Endothelial cell of umbilical vein (primary cell): Measurements from ENCODE around the gene CDK19. TPM values are rescaled to one million over a fixed set of nuclear protein-coding genes. Genes with fewer than 3 reads are reported as not detected.

Experiments
- BruUV-seq: library from RNA; stranded (reverse); fragments of 400-500 nt; replicated peaks from 2 replicates; lab custom pipeline; 2021; lab: Mats Ljungman, UMichigan
- CTCF ChIA-PET: fragments of 300-600, 350-600 bp; sonication (Branson Sonifier 250); formaldehyde crosslinking; loops from one replicate; lab custom pipeline; 2021; ENCODE audit warnings: antibody characterized with exemption, inconsistent platforms; lab: Charles Lee
- POLR2A ChIA-PET: fragments of 300-600, 350-600 bp; sonication (Branson Sonifier 250); formaldehyde crosslinking; loops from one replicate; lab custom pipeline; 2021; ENCODE audit warnings: antibody characterized with exemption, inconsistent platforms; lab: Charles Lee
- DNase-seq: peaks from one replicate; pipeline ENCODE4 v3.0.0-alpha.2; 2011; ENCODE audit warnings: low read depth, low spot score
- FAIRE-seq: peaks from 2 replicates; lab custom pipeline; 2011; peaks lifted over from hg19 to GRCh38; lab: Jason Lieb, UNC
- H2AFZ ChIP-seq: 2 replicates; pipeline ENCODE4 v1.6.0; 2012; ENCODE audit warnings: low read depth, low read length, control low read depth, inconsistent platforms
- H3K27ac ChIP-seq: 2 replicates; pipeline ENCODE4 v1.5.1; 2011; ENCODE audit warnings: low read depth, mild to moderate bottlenecking, control low read depth, low read length, moderate library complexity; ENCODE audit not compliant: insufficient read depth
- H3K27me3 ChIP-seq, 2 experiments: 2 replicates each; pipeline versions ENCODE4 v1.6.0 to v1.6.1; 2011; ENCODE audit warnings: low read length in 2 of 2, mixed read lengths in 1 of 2; ENCODE audit not compliant: control insufficient read depth in 2 of 2, insufficient read depth in 2 of 2
- H3K36me3 ChIP-seq, 2 experiments: 2 replicates in 1 of 2; 3 replicates in 1 of 2; pipeline ENCODE4 v1.5.1; 2011; ENCODE audit warnings: low read length in 2 of 2, mild to moderate bottlenecking in 1 of 2, moderate library complexity in 1 of 2; ENCODE audit not compliant: control insufficient read depth in 2 of 2, insufficient read depth in 2 of 2; ENCODE audit errors: extremely low read depth in 1 of 2
- H3K4me1 ChIP-seq: 3 replicates; pipeline ENCODE4 v1.5.1; 2011; ENCODE audit warnings: mild to moderate bottlenecking, low read length; ENCODE audit not compliant: control insufficient read depth, insufficient read depth; ENCODE audit errors: extremely low read depth
- H3K4me2 ChIP-seq: 2 replicates; pipeline ENCODE4 v1.6.1; 2011; ENCODE audit warnings: low read length, control low read depth, mixed read lengths; ENCODE audit not compliant: insufficient read depth
- H3K4me3 ChIP-seq, 3 experiments: fragments of 200-600 bp in 1 of 3; sonication (generic), shearing (Covaris generic) in 1 of 3; replicated peaks in 1 of 3; 2 replicates each; pipeline ENCODE4 v1.5.1; 2011 to 2016; ENCODE audit warnings: control low read depth in 3 of 3, low read length in 3 of 3, mild to moderate bottlenecking in 2 of 3, inconsistent platforms in 1 of 3, low read depth in 1 of 3, moderate library complexity in 1 of 3; ENCODE audit not compliant: insufficient read depth in 1 of 3
- H3K79me2 ChIP-seq: 2 replicates; pipeline ENCODE4 v1.6.0; 2012; ENCODE audit warnings: low read length, inconsistent platforms; ENCODE audit not compliant: control insufficient read depth, insufficient read depth
- H3K9ac ChIP-seq: replicated peaks from 2 replicates; pipeline ENCODE3; 2011; ENCODE audit warnings: low read length, control low read depth; ENCODE audit not compliant: insufficient read depth; ENCODE audit errors: extremely low read depth
- H3K9me1 ChIP-seq: replicated peaks from 3 replicates; pipeline ENCODE4 v1.6.0; 2011; ENCODE audit warnings: mild to moderate bottlenecking, low read length; ENCODE audit not compliant: control insufficient read depth, insufficient read depth; ENCODE audit errors: extremely low read depth
- H3K9me3 ChIP-seq: replicated peaks from 2 replicates; pipeline ENCODE4 v1.5.1; 2012; ENCODE audit warnings: low read length, inconsistent platforms; ENCODE audit not compliant: control insufficient read depth, insufficient read depth
- H4K20me1 ChIP-seq: replicated peaks from 2 replicates; pipeline ENCODE3; 2011; ENCODE audit warnings: mild to moderate bottlenecking, low read length; ENCODE audit not compliant: control insufficient read depth, insufficient read depth; ENCODE audit errors: extremely low read depth
- EZH2 ChIP-seq: IDR thresholded peaks from 2 replicates; pipeline ENCODE4 v1.6.1; 2012; ENCODE audit warnings: borderline replicate concordance, low read depth, mild to moderate bottlenecking, moderate library complexity, low read length, inconsistent platforms; ENCODE audit not compliant: severe bottlenecking
- FOS ChIP-seq: IDR thresholded peaks from 2 replicates; pipeline ENCODE4 v1.6.1; 2011; ENCODE audit warnings: mild to moderate bottlenecking, low read length, moderate library complexity, borderline replicate concordance; ENCODE audit not compliant: insufficient read depth
- JUN ChIP-seq: IDR thresholded peaks from 2 replicates; pipeline ENCODE4 v1.6.1; 2011; ENCODE audit warnings: borderline replicate concordance, low read depth; ENCODE audit not compliant: insufficient read length, insufficient read depth
- POLR2A ChIP-seq: IDR thresholded peaks from 2 replicates; pipeline ENCODE4 v1.6.1; 2012; ENCODE audit warnings: low read depth, mild to moderate bottlenecking, control low read depth, low read length
- dilution Hi-C: fragments of 300-500 bp; cut with MboI; formaldehyde crosslinking; loops from one replicate; pipeline ENCODE4 v1.15.0; 2019; ENCODE audit warnings: low sequenced_read_pairs; ENCODE audit not compliant: extremely low pct_ligation_motif_present
- intact Hi-C: fragments of 100-400 bp; cut with micrococcal nuclease; formaldehyde crosslinking; loops from one replicate; pipeline ENCODE4 v1.10.0; 2022
- polyA plus RNA-seq, 4 experiments: library from polyadenylated mRNA; depleted of rRNA in 3 of 4; stranded (reverse) in 3 of 4; unstranded in 1 of 4; fragments of >200 nt; gene quantifications; 2 replicates each; pipeline versions ENCODE4 v1.2.1 to v1.2.3, GENCODE V29; 2011 to 2012; ENCODE audit warnings: missing spikeins in 1 of 4
- total RNA-seq: library from RNA; stranded (reverse); gene quantifications from 2 replicates; pipeline ENCODE4 v1.2.3, GENCODE V29; 2021

The CDK19 gene
- total and polyA plus RNA-seq, 2 donors (not counting 3 experiments of a cell fraction or from before 2014, with no cell fraction given): 4.6 to 12.1 TPM

GRCh38 chr6:110590821-110591351 is 224.4 kb downstream of the CDK19 start:
- Histone ChIP-seq H3K27ac (no peak overlapping the region), H2AFZ (no peak overlapping the region), H3K4me1 (no peaks in the 10 kb centered on the region), H3K9me3 (no peaks in the 10 kb centered on the region), H3K9me1 (no peaks in the 10 kb centered on the region), H3K4me2 (no peak overlapping the region), H3K27me3 (peaks cover 21 to 25% of the 10 kb centered on the region in 2 experiments), H3K9ac (no peak overlapping the region), H3K79me2 (no peaks in the 10 kb centered on the region), H4K20me1 (no peaks in the 10 kb centered on the region), H3K4me3 (no peak overlapping the region), H3K36me3 (no peaks in the 10 kb centered on the region)
- ChIA-PET CTCF (interaction anchor here (1.1 to 2.0 kb wide), 2 partner anchors 10 to 22 kb away, joined by 3 to 8 read pairs; no protein-coding TSS in a partner anchor), POLR2A (no interaction called here)
- intact Hi-C loops (no loop called here), dilution Hi-C loops (no loop called here)
- FAIRE-seq: no peak
- BruUV-seq: no TSS peak
- no peak for TF ChIP-seq JUN
- DNase-seq: no peak

- POLR2A ChIA-PET: no interaction called here
- no peak overlapping the region for H3K27ac ChIP-seq
- no peak overlapping the region for H3K4me2 ChIP-seq
- no peak overlapping the region for H2AFZ ChIP-seq
- no TSS peak for BruUV-seq
- H3K27me3 ChIP-seq: peaks cover 25% of the 10 kb centered on the region in 2 experiments
- H3K9me1 ChIP-seq: no peaks in the 10 kb centered on the region
- dilution Hi-C loops (no loop called here), intact Hi-C loops (no loop called here)
- no peak for FAIRE-seq
- H4K20me1 ChIP-seq: no peaks in the 10 kb centered on the region
- no peak for DNase-seq
- no peak overlapping the region for H3K9ac ChIP-seq
- no peaks in the 10 kb centered on the region for H3K9me3 ChIP-seq
- H3K36me3 ChIP-seq: no peaks in the 10 kb centered on the region
- TF ChIP-seq POLR2A (no peak), FOS (no peak), EZH2 (no peak), JUN (no peak)
- CTCF ChIA-PET: interaction anchor here (1.1 to 2.0 kb wide), 2 partner anchors 9 to 22 kb away, joined by 3 to 8 read pairs; no protein-coding TSS in a partner anchor
- no peaks in the 10 kb centered on the region for H3K79me2 ChIP-seq
- no peak overlapping the region for H3K4me3 ChIP-seq
- H3K4me1 ChIP-seq: no peaks in the 10 kb centered on the region
Observed at GRCh38 chr6:110589865-110590513, 225.3 kb downstream of the CDK19 start.
